COLO668 (cell line): ENCODE data around the gene UBE2I.
A peak's percentile ranks its signal among the peaks of the same experiment; 100 is the strongest.

Experiments
- DNase-seq: peaks from one replicate; lab custom pipeline; 2025; ENCODE audit not compliant: unreplicated experiment; lab: John Stamatoyannopoulos, UW

Gene UBE2I

DNA sequence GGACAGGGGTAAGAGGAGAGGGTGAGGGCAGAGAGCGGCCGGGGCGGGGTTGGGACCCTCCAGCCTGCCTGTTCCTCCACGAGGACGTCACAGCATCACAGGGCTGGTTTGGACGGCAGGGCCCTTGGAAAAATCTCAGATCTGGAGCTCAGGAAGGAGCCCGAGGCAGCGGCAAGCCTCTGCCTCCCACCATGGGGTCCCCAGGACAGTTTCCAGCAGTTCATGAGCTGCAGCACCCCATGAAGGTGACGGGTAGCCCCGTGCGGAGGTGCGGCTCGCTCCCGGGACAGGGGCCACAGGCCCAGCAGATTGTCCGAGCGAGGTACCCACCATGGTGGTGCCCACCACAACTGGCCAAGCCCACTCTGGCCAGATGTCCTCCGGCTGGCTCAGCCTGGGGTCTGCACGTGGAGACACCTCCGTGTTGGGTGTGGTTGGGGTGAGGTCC is 32.3 kb upstream of the UBE2I start:
- no peak for DNase-seq

DNA sequence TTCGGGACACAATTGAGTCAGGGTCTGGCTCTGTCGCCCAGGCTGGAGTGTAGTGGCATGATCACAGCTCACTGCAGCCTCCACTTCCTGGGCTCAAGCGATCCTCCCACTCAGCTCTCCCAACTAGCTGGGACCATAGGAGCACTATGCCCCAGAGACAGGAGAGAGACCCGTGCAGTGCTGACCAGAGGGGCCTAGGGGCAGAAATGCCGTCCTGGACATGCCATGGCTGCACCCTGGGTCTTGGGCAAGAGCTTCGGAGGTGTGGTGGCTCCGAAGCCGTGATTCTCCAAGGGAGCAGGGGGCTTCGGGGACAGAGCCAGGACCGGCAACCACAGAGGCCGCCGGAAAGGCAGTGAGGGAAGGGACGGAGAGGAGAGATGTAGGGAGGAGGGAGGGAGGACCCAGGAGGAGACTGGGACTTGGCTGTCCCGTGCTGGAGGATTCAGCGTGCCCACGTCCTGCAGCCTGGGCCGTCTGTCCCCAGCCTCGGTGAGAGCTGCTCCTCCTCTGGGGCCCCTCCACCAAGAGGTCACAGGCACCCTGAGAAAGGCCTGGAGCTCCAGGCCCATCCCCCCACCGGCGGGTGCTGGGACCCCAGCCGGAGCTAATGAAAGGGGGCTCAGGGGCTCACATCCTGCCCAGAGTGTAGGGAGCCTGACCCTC is 31.7 kb upstream of the UBE2I start:
- DNase-seq, result no peak

DNA sequence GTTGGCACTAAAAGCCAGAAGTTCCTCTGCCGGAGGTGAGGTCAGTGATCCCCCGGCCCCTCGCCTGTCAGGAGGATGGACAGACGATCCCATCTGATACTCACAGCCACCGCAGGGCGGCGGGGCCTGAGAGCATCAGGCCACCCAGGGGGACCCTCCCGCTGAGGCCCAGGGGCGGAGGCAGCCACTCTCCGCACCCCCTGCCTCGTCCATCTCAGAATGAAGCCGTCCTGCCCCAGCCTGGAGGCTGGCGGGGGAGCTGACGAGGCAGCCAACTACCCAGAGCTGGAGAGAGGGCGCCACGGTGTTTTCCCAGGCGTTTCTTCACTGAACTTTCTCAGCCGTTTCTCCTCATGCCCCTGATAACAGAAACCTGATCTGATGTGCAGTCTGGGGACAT is 31.0 kb upstream of the UBE2I start:
- DNase-seq, result no peak

DNA sequence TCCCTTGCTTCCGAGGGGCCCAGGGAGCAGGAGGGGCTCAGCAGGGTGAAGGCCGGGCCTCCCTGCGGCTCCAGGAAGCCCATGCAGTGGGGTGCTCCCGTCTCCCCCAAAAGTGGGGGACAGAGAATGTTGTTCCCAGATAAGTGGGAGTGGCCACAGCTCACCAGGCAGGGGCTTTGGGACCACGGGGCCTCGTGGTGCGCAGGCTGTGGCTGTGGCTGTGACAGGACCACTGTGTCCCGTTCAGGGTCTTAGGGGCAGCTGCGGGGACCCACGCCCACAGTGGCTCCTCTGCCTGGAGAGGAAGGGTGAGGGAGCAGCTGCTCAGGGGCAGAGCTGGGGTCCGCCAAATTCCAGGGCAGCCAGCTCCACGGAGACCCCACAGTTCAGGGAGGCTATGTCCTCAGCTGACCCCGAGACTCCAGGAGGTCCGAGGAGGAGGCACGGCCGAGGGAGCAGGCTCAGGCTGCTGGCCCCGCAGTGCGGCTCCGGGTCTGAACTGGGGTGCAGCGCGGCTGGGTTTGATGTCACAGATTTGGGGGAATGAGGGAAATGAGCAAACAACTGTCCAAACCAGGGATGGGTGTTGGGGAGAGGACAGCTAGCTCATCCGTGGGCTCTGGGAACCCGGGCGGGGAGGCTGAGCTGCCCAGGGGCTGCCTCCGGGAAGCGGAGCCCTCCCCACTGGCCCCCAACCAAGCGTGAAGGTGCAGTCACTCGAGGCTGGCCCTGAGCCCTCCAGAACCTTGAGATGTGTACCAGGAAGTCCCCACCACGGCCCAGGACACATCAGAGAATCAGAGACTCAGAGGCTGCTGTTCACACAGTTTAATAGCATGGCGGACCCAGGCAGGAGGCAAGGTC is 30.1 kb upstream of the UBE2I start:
- no peak for DNase-seq

DNA sequence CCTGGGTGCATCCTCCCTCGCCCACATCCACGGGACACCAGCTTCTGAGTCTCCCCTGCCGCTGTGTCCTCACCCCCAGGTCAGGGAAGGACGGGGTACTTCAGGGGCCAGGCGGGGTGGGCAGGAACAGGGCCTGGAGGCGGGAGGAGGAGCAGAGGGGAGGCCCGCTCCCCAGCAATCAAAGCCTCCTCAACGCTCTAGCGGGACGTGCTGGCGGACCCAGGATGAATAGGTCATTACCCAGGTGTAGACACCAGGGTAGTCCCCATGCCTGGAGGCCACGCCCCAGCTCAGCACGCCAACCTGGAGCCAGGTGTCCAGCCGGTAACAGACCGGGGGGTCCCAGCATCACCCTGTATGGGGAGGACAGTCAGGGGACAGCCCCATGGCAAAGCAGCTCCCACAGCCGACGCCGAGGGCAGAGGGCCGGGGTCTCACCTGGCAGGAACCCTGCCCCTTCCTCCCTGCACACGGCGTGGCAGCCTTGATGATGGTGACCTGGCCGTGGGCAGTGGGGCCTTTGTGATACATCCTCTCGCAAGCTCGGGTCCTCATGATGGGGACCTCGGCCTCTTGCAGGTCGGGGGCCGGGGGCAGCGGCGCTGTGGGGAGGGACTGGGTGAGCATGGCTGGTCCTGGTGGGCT is 29.4 kb upstream of the UBE2I start:
- no peak for DNase-seq

DNA sequence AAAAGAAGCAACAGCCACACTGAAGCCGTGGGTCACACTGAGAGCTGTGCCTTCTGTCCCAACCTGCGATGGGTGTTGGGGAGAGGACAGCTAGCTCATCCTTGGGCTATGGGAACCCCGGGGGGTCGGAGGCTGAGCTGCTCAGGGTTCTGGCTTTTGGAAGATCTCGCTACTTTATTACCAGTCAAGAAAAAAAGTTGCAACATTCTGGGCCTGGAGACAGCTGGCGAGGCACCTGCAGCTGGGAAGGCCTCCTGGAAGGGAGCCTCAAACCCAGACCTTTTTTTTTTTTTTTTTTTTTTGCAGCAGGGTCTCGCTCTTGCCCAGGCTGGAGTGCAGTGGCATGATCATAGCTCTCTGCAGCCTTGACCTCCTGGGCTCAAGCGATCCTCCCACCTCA is 28.7 kb upstream of the UBE2I start:
- DNase-seq, result no peak

DNA sequence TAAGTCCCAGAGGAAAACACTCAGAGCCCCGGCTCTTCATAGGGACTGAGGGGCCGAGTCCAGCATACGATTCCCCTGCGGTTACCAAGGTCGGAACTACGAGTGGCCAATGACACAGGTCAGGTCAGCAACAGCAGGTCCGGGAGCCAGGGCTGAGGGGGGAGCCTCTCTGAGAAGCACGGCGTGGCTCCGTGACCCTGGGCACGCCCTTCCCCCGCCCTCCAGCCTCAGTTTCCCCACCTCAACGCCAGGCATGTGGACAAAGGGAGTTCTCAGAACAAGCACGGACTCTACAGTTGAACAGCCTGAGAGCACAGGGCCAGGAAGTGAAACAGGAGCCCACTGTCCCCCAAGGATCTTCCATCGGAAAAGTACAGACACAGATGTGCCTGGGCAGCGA is 27.9 kb upstream of the UBE2I start:
- DNase-seq, result no peak

DNA sequence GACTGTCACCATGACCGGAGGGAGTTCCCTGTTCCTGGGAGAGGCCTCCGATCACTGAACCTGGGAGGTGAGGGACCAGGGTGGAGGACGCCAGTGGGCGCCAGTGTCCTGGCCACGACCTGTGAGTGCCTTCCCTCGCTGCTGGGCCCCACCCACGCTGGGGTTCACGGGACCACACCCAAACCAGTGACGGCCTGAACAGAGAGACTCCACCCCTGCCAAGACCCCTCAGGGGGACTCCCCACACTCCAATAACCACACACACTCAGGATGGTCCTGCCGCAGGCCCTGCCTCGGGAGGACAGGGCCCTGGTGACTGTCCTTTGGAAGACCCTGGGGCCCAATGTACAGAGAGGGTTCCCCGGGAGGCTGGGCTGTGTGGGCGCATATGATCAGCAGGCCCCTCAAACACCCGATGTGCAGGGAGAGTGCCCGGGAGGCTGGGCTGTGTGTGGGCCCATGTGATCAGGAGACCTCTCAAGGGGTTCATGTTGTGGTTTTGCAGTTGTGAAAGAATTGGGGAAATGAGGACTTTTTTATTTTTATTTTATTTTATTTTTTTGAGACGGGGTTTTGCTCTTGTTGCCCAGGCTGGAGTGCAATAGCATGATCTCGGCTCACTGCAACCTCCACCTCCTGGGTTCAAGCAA is 27.0 kb upstream of the UBE2I start:
- no peak for DNase-seq

DNA sequence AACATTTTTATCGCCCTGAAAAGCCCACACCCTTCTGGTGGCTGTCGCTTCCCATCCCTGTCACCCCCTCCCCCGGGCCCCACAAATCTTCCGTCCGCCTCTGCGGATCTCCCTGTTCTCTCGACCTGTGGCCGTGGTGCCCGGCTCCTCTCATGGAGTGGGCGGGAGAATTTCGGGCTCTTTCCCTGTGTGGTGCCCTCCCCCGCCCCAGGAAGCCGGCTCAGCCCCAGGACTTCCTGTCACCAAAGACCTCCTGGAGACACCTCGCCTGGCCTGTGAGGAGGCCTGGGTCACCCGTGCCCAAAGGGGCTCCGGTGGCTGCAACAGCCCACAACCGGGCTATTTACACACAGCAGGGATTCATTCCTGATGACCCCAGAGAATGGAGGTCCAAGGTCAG is 26.1 kb upstream of the UBE2I start:
- DNase-seq, result no peak

DNA sequence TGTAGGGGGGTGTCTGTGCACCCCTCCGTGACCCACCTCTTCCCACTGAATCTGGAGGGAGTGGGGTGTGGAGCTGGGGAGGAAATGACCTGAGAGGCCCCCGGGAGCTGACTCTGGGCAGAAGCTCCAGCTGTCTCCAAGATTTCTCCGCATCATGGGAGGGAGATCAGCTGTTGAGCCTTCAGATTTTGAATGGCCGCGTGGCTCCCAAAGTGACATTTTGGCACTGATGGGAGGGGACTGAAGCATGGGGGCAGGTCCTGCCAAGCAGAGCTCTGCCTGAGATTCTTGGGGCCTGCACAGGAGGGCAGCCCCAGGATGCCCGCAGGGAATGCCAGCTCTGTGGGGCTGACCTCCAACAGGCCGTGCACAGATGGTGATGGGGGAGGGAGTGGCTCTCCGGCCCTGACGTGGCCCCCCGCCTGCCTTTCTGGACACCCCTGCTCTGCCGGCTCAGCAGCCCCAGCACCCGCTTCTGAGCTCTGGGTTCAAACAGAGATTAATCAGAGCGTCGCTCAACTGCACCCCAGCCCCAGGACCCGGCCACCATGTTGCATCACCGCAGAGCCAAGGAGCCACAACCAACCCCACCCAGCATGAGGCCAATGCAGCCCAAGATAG is 25.3 kb upstream of the UBE2I start:
- no peak for DNase-seq

DNA sequence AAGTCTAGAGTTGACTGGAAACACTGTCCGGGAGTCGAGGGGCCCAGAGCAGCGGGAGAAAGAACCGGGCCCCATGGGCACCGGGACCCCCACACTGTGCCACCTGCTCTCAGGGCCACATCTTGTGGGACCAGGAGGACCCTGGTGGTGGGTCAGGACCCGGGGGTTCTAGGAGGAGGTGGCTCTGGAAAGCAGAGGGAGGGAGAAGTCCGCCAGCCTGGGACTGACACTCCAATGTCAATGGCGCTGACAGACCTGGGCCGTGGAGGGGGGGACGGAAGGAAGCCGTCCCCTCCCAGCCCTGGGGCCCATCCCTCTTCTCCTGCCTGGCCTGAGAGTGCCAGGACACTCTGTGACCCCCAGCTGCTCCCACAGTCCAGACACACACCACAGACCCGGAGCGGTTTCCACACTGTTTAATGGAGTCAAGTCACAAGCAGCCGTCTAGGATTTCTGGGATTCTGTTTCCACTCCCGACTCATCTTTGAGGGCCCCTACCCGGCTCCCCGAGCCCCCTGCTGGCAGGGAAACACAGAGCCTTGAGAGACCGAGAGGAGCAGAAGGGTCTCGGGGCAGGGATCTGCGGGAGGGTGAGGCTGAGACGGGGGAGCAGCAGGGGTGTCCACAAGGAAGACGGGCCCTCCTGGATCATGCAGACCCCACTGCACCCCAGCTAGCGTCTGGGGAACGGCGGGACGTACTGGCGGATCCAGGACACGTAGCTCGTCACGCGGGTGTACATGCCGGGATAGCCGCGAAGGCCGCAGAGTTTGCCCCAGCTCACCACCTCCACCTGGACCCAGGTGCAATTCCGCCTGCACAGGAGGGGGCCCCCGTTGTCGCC is 23.5 kb upstream of the UBE2I start:
- DNase-seq, result no peak

DNA sequence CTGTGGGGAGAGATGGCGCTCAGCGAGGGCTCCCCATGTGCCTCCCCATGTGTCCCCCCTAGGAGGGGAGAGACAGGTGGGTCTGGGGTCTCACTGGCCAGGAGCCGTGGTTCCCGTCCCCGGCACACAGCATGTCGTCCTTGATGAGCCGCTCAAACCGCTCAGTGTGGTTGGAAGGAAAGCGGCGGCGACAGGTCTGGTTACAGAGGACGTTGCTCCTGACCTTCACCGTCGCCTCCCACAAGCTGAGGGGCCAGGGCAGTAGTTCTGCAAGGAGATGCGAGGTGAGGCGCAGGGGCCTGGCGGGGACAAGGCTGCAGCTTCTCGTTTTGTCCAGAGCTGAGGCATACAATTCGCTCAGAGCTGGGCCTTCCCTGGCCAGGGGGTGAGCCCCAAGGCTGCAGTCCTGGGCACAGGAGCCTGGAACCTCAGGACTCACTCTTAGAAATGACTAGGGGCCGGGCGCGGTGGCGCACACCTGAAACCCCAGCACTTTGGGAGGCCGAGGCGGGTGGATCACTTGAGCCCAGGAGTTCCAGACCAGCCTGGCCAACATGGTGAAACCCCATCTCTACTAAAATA is 22.8 kb upstream of the UBE2I start:
- DNase-seq, result no peak

DNA sequence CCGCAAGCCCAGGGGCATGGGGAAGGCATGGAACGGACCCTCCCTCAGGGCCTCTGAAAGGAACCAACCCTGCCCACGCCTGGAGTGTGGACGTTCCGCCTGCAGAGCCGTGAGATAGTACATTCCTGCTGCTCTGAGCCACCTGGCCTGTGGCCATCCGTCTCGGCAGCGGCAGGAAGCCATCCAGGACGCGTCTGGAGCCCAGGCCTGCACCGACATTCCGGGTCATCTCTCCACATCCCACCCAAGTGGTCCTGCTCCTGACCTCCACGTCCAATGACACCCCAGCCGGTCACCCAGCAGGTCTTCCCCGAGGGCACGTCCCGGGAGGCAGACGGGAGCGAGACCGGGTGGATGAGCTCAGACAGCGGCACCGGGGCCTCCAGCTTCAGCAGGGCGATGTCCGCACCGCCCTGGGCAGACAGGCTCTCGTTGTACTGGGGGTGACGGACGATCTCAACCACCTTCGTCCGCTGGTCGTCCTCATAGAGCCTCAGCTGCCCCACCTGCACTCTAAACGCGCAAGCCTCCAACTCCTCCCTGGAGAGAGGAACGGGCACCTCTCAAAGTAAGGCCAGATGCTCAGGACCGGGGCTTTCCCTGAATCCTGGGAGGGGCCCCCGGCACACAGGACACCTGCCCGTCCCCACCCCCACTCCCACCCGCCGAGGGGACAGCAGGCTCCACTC is 21.3 kb upstream of the UBE2I start:
- peak; percentile 57 for DNase-seq

DNA sequence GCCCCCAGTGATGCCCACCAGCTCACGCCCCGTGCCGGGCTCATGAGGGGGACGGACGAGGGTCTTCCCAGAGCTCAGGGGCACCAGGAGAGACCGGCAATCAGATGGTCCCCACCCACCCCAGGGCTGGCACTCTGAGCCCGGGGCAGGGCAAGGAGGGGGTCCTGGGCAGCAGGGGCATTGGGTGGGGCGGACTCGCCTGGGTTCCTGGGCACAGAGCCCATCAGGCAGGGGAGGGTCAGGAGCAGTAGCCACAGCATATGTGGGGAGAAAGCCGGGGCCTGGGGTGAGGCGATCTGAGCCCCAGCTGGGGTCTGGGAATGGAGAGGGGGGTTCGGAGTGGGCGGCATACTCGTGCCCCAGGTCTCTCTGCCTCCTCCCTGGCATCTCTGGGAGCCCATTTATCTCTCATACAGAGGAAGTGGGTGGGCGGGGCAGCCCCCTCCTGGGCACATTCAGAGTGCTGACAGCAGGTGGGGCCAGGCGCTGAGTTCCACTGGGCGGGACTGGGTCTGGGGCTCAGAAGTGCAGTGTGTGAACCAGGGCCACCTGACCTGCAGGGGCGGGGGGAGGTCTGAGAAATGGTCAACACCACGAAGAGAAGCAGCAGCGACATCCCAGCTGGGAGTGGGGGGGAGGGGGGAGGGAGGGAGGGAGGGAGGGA is 20.5 kb upstream of the UBE2I start:
- DNase-seq, result peak; percentile 42

DNA sequence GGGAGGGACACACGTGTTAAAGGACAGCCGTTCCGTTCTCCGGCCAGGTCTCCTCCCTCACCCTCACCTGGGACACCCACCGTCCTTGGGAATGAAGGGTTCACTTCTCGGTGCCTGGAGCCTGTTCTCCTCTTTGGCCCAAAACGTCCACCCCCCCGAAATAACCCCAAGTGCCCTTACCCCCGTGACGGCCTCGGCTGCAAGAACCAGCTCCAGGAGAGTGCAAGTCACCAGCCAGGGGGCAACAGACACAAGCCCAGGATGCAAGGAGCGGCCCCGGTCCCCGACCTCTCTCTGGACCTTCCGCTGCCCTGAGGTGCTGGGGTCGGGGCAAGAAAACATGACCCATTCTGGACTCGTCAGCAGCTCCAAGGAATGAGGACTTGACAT is 20.0 kb upstream of the UBE2I start:
- DNase-seq, result no peak

DNA sequence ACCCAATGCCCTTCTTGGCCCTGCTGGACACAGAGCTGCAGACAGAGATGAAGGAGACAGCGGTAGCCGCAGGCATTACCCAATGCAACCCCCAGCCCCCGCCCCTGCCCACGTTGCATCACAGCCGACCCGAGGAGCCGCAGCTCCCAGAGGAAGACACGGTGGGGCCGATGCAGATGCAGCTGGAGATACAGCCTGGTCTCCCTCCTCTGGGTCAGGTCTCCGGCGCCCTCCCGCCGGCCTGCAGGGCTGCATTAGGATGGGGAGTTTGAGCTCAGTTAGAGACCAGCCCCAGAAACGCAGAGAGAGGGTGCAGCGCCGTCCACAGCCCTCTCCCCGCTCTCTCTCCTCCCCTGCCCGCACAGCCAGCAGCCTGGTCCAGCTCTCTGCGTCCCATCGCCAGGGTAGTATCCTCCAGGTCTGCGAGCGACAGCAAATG is 19.4 kb upstream of the UBE2I start:
- no peak for DNase-seq

DNA sequence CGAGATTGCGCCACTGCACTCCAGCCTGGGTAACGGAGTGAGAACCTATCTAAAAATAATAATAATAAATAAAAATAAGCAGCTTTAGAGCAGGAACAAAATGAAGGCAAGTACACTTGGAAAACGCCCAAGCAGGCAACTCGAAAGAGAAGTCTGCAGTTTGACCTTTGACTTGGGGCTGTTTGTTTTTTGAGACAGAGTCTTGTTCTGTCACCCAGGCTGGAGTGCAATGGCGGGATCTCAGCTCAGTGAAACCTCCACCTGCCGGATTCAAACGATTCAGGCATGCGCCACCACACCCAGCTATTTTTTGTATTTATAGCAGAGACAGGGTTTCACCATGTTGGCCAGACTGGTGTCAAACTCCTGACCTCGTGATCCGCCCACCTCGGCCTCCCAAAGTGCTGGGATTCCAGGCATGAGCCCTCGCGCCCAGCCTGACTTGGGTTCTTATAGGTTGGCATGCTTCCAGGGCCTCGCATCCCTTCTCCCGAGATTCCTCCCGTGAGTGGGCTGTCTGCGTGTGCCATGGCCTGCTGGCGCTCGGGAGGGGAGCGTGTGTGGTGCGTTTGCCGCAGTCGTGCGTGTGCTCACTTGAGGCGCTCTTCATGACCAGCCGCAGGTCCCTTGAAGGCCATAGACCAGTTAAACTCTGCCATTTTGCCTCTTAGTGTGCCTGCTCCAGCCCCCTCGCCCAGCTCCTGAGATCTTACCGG is 18.4 kb upstream of the UBE2I start:
- DNase-seq, result peak; percentile 86

DNA sequence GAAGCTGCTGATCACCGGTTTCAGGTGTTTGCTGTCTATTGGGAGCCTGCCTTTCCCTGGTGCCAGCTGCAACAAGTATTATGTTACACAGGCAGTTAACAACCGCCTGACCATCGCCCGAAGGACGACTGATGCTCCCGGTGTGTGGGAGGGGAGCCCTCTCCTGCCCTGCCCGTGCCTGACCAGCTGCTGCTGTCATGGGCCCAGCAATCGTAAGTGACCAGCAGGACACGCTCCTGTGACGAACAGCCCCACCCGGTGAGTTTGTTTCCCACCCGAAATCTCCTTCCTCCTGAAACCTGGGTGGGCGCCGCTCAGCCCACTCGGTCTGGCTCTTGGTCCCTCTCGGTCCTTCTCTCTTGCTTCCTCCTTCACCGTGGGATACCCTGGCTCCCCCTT is 17.9 kb upstream of the UBE2I start:
- peak; percentile 88 for DNase-seq
